GM12891 (cell line): Measurements from ENCODE around the gene CHURC1.

ENCODE experiments used
- DNase-seq: peaks from one replicate; pipeline ENCODE4 v3.0.0; 2011; ENCODE audit warnings: low spot score; ENCODE audit not compliant: insufficient read length
- FAIRE-seq: peaks from 2 replicates; lab custom pipeline; 2011; peaks lifted over from hg19 to GRCh38; lab: Jason Lieb, UNC
- PAX5 ChIP-seq: IDR thresholded peaks from 2 replicates; pipeline ENCODE4 v1.6.1; 2011; ENCODE audit warnings: low read length, moderate library complexity, mild to moderate bottlenecking; ENCODE audit not compliant: insufficient read depth, severe bottlenecking
- POLR2A ChIP-seq: IDR thresholded peaks from 2 replicates; pipeline ENCODE4 v1.6.1; 2011; ENCODE audit warnings: low read depth, low read length, control low read depth
- POLR2AphosphoS5 ChIP-seq: IDR thresholded peaks from 2 replicates; pipeline ENCODE4 v1.6.1; 2011; ENCODE audit warnings: low read depth, low read length, control low read depth
- POU2F2 ChIP-seq: IDR thresholded peaks from 2 replicates; pipeline ENCODE4 v1.6.1; 2011; ENCODE audit warnings: low read depth, mild to moderate bottlenecking, control low read depth, low read length, moderate library complexity
- SPI1 ChIP-seq: IDR thresholded peaks from 2 replicates; pipeline ENCODE4 v1.6.1; 2011; ENCODE audit warnings: low read depth, low read length, control low read depth
- TAF1 ChIP-seq: IDR thresholded peaks from 2 replicates; pipeline ENCODE4 v1.6.1; 2011; ENCODE audit warnings: low read depth, low read length, control low read depth

Gene CHURC1

GRCh38 chr14:64875350-64875749 is 38.9 kb upstream of the CHURC1 start:
- FAIRE-seq (no peak), DNase-seq (no peak)
- TF ChIP-seq TAF1 (no peak), SPI1 (no peak), POLR2AphosphoS5 (no peak), POLR2A (no peak)

- TF ChIP-seq POU2F2 (no peak), SPI1 (no peak), POLR2AphosphoS5 (no peak), TAF1 (no peak), PAX5 (no peak)
- DNase-seq = no peak
- no peak for FAIRE-seq
Measured at GRCh38 chr14:64877846-64878245, 36.4 kb upstream of the CHURC1 start.

GRCh38 chr14:64878837-64879634 is 35.2 kb upstream of the CHURC1 start:
- FAIRE-seq (no peak), DNase-seq (no peak)
- TF ChIP-seq PAX5 (no peak), TAF1 (no peak), POU2F2 (no peak), POLR2A (no peak), SPI1 (no peak), POLR2AphosphoS5 (no peak)

- DNase-seq (peak; percentile 52), FAIRE-seq (no peak)
- TF ChIP-seq PAX5 (no peak), TAF1 (no peak), POU2F2 (no peak), SPI1 (no peak), POLR2A (no peak)
Measured at GRCh38 chr14:64879635-64880220, 34.5 kb upstream of the CHURC1 start, which contains the start of gene SPTB. TSS of gene SPTB (minus strand) at chr14:64879907. CDS start at chr14:64823094, 56,813 bp downstream.

- FAIRE-seq = peak; percentile 66
- DNase-seq = peak; percentile 51
- TF ChIP-seq POU2F2 (no peak), PAX5 (no peak), POLR2AphosphoS5 (no peak), POLR2A (no peak), TAF1 (no peak), SPI1 (no peak)
Measured at GRCh38 chr14:64880221-64881121, 33.8 kb upstream of the CHURC1 start.

- no peak for FAIRE-seq
- no peak for DNase-seq
- TF ChIP-seq POLR2A (no peak), SPI1 (no peak), POLR2AphosphoS5 (no peak)
Measured at GRCh38 chr14:64885559-64885958, 28.7 kb upstream of the CHURC1 start.

GRCh38 chr14:64889352-64889751 is 24.9 kb upstream of the CHURC1 start:
- DNase-seq (no peak), FAIRE-seq (peak; percentile 5)
- no peak for TF ChIP-seq POU2F2
- TF ChIP-seq POLR2AphosphoS5 = no peak
- TF ChIP-seq TAF1 = no peak
- TF ChIP-seq POLR2A = no peak
- no peak for TF ChIP-seq SPI1

GRCh38 chr14:64891173-64891838 is 22.9 kb upstream of the CHURC1 start:
- no peak for FAIRE-seq
- no peak for DNase-seq
- TF ChIP-seq PAX5 (no peak), SPI1 (no peak), POU2F2 (no peak), POLR2AphosphoS5 (no peak), TAF1 (no peak), POLR2A (no peak)
